Measurements from ENCODE around the gene CFH.

Gene CFH

DNA sequence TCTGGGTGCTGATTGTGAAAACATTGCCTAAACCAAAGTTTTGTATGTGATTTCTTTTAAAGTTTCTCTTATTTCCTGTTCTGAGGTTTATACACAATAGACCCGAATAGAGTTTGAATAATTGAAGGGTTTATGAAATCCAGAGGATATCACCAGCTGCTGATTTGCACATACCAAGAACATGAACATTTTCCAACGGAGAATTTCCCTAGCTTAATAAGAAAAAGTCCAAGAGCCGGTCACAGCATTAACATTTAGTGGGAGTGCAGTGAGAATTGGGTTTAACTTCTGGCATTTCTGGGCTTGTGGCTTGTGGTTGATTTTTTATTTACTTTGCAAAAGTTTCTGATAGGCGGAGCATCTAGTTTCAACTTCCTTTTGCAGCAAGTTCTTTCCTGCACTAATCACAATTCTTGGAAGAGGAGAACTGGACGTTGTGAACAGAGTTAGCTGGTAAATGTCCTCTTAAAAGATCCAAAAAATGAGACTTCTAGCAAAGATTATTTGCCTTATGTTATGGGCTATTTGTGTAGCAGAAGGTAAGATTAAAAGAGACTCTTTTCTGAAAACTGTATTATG lies at the start of gene CFH:
CFH (plus strand) TSS at position 407 of the 579 bp plus-strand sequence; CDS start at position 482, 75 bp downstream.
- TF ChIP-seq CTCF (IDR thresholded peaks at IDR 0.05; ENCODE audit: unreplicated experiment in 3 of 3) = no peak
- Mint-ChIP-seq H3K27me3 (ENCODE audit: low read depth) (no peaks in the 10 kb centered on the region), H3K4me3 (peak within 1 kb of the TSS; percentile 63 to 81 (median 80)), H3K9me3 (no peaks in the 10 kb centered on the region), H3K36me3 (ENCODE audit: low read depth) (no peaks in the 10 kb centered on the region), H3K4me1 (peaks cover 36% of the 10 kb centered on the region), H3K27ac (peak within 1 kb of the TSS; percentile 79 to 89 (median 82))

DNA sequence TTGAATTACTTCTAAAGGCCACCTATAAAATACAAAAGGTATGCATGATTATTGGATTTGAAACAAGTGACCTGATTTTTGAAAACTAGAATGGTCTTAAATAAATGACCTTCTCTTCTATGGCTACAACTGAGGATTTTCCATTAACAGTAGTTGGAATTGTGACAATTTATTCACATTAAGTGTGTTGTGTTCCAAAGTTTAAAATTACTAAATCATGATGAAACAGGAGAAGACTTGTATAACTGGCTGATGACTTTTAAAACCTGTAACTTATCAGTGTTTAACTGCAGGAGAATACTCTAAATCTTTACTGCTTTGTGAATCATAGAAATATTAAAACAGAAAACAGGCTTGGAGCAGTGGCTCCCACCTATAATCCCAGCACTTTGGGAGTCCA lies 48.2 kb upstream of the CFH start:
- H3K27ac Mint-ChIP-seq = no peak overlapping the region
- peaks cover 20% of the 10 kb centered on the region for H3K4me1 Mint-ChIP-seq
- H3K9me3 Mint-ChIP-seq = no peaks in the 10 kb centered on the region
- H3K36me3 Mint-ChIP-seq (ENCODE audit: low read depth) = peaks cover 10% of the 10 kb centered on the region
- no peak for TF ChIP-seq CTCF (IDR thresholded peaks at IDR 0.05; ENCODE audit: unreplicated experiment in 3 of 3)
- H3K4me3 Mint-ChIP-seq = no peak overlapping the region
- H3K27me3 Mint-ChIP-seq (ENCODE audit: low read depth) = no peaks in the 10 kb centered on the region

- peak overlapping the region; percentile 96 to 98 (median 97) for H3K4me3 Mint-ChIP-seq
- H3K36me3 Mint-ChIP-seq (ENCODE audit: low read depth) = peaks cover 4% of the 10 kb centered on the region
- H3K9me3 Mint-ChIP-seq = no peaks in the 10 kb centered on the region
- H3K27me3 Mint-ChIP-seq (ENCODE audit: low read depth) = no peaks in the 10 kb centered on the region
- TF ChIP-seq CTCF (IDR thresholded peaks at IDR 0.05; ENCODE audit: unreplicated experiment in 3 of 3) = no peak
- H3K4me1 Mint-ChIP-seq = peaks cover 24% of the 10 kb centered on the region
- H3K27ac Mint-ChIP-seq = peak overlapping the region; percentile 77 to 96 (median 89)
Measured at GRCh38 chr1:196607981-196608380, 43.9 kb upstream of the CFH start.

- H3K27ac Mint-ChIP-seq = peak within 1 kb of the TSS; percentile 77 to 96 (median 89)
- peaks cover 2% of the 10 kb centered on the region for H3K36me3 Mint-ChIP-seq (ENCODE audit: low read depth)
- peak within 1 kb of the TSS; percentile 96 to 98 (median 97) for H3K4me3 Mint-ChIP-seq
- H3K4me1 Mint-ChIP-seq = peaks cover 24% of the 10 kb centered on the region
- no peaks in the 10 kb centered on the region for H3K27me3 Mint-ChIP-seq (ENCODE audit: low read depth)
- H3K9me3 Mint-ChIP-seq = no peaks in the 10 kb centered on the region
- peak in 2 of 3 experiments; percentile 29 to 31 for TF ChIP-seq CTCF (IDR thresholded peaks at IDR 0.05; ENCODE audit: unreplicated experiment in 3 of 3)
Measured at GRCh38 chr1:196608390-196609369, 43.2 kb upstream of the CFH start, which contains the start of gene KCNT2. KCNT2 (minus strand) TSS chr1:196608440; CDS start chr1:196608309, 131 bp downstream.

- no peaks in the 10 kb centered on the region for H3K36me3 Mint-ChIP-seq (ENCODE audit: low read depth)
- H3K4me3 Mint-ChIP-seq = peak overlapping the region; percentile 96 to 98 (median 97)
- peaks cover 24% of the 10 kb centered on the region for H3K4me1 Mint-ChIP-seq
- no peaks in the 10 kb centered on the region for H3K27me3 Mint-ChIP-seq (ENCODE audit: low read depth)
- TF ChIP-seq CTCF (IDR thresholded peaks at IDR 0.05; ENCODE audit: unreplicated experiment in 3 of 3) = no peak
- peak overlapping the region; percentile 77 to 96 (median 89) for H3K27ac Mint-ChIP-seq
- no peaks in the 10 kb centered on the region for H3K9me3 Mint-ChIP-seq
Measured at GRCh38 chr1:196609370-196609737, 42.5 kb upstream of the CFH start.
